Caco-2 (cell line): ENCODE results near the gene TMEM63C. TPM values are rescaled to one million over a fixed set of nuclear protein-coding genes. Genes with fewer than 3 reads are reported as not detected.

Experiments
- BruUV-seq: library from RNA; stranded (reverse); fragments of 400-500 nt; replicated peaks from 2 replicates; lab custom pipeline; 2021; lab: Mats Ljungman, UMichigan
- CTCF ChIA-PET: fragments of 300-600 bp; sonication (Branson Sonifier 250); formaldehyde crosslinking; loops from one replicate; lab custom pipeline; 2022; ENCODE audit warnings: antibody characterized with exemption; lab: Charles Lee
- POLR2A ChIA-PET: fragments of 300-600 bp; sonication (Branson Sonifier 250); formaldehyde crosslinking; loops from one replicate; lab custom pipeline; 2022; ENCODE audit warnings: antibody characterized with exemption; lab: Charles Lee
- DNase-seq, 2 experiments: peaks; one replicate each; pipeline versions ENCODE4 v3.0.0 to v3.0.0-alpha.2; 2020 to 2022
- H3K27me3 ChIP-seq: replicated peaks from 2 replicates; pipeline ENCODE4 v1.6.0; 2011; ENCODE audit warnings: low read length; ENCODE audit not compliant: control insufficient read depth, insufficient read depth
- H3K36me3 ChIP-seq: 2 replicates; pipeline ENCODE4 v1.5.1; 2011; ENCODE audit warnings: low read length; ENCODE audit not compliant: control insufficient read depth, insufficient read depth
- H3K4me1 ChIP-seq: fragments of 250-450 bp; sonication (Bioruptor Pico); 2 replicates; pipeline ENCODE4 v1.5.1; 2020; ENCODE audit warnings: mild to moderate bottlenecking
- H3K4me3 ChIP-seq: 2 replicates; pipeline ENCODE4 v1.5.1; 2011; ENCODE audit warnings: low read depth, mild to moderate bottlenecking, control low read depth, low read length
- H3K9me3 ChIP-seq: fragments of 250-450 bp; sonication (Bioruptor Pico); 2 replicates; pipeline ENCODE4 v1.5.1; 2020; ENCODE audit warnings: mild to moderate bottlenecking, moderate library complexity
- H3K27ac Mint-ChIP-seq: one replicate; pipeline ENCODE4 v1.8.0; 2022; ENCODE audit warnings: mixed read lengths; ENCODE audit not compliant: unreplicated experiment
- H3K27me3 Mint-ChIP-seq: one replicate; pipeline ENCODE4 v1.8.0; 2022; ENCODE audit warnings: mixed read lengths; ENCODE audit not compliant: insufficient read depth, unreplicated experiment
- H3K36me3 Mint-ChIP-seq: one replicate; pipeline ENCODE4 v1.8.0; 2022; ENCODE audit warnings: mild to moderate bottlenecking, mixed read lengths; ENCODE audit not compliant: insufficient read depth, unreplicated experiment
- H3K4me1 Mint-ChIP-seq: one replicate; pipeline ENCODE4 v1.8.0; 2022; ENCODE audit warnings: low read depth, mixed read lengths; ENCODE audit not compliant: unreplicated experiment
- H3K4me3 Mint-ChIP-seq: one replicate; pipeline ENCODE4 v1.8.0; 2022; ENCODE audit warnings: mild to moderate bottlenecking, moderate library complexity, mixed read lengths; ENCODE audit not compliant: unreplicated experiment
- H3K9me3 Mint-ChIP-seq: one replicate; pipeline ENCODE4 v1.8.0; 2022; ENCODE audit warnings: mixed read lengths; ENCODE audit not compliant: unreplicated experiment
- intact Hi-C: fragments of 100-400 bp; cut with micrococcal nuclease; formaldehyde crosslinking; loops from one replicate; pipeline ENCODE4 v1.10.0; 2022; ENCODE audit not compliant: unreplicated experiment
- total RNA-seq: library from RNA; stranded (reverse); gene quantifications from 2 replicates; pipeline ENCODE4 v1.2.3, GENCODE V29; 2022
- TF ChIP-seq, protein P1 (sequence below), 2 experiments: fragments of 200-600 bp in 1 of 2; IDR thresholded peaks; 1 replicate in 1 of 2; 2 replicates in 1 of 2; pipeline versions ENCODE4 v1.5.1 to v1.8.0; 2011 to 2022; ENCODE audit warnings: antibody characterized with exemption in 1 of 2, control low read depth in 1 of 2, inconsistent platforms in 1 of 2, low read depth in 1 of 2, low read length in 1 of 2, mild to moderate bottlenecking in 1 of 2, moderate library complexity in 1 of 2; ENCODE audit not compliant: insufficient read depth in 1 of 2, severe bottlenecking in 1 of 2, unreplicated experiment in 1 of 2

The TMEM63C gene
- total RNA-seq, 1 experiment from 2014 or later = 1.3 TPM

DNA sequence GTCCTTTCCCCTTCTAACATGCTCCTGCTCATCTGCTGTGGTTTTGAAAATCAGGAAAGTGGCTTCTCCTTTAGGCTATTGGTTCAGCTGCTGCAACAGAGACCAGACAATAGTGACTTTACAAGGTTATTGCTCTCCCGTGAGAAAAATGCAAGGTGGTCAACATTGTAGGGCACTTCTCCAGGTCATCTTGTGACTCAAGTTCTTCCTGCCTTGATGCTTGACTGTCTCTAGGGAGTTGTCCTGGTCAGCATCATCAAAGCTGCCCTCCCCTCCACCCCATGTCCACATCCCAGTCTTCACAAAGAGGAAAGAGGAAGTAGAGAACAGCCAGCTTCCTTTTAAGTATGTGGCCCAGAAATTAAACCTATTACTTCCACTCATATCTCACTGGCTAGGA is 3.9 kb upstream of the TMEM63C start:
- Histone ChIP-seq H3K9me3 (no peaks in the 10 kb centered on the region), H3K36me3 (no peaks in the 10 kb centered on the region), H3K4me3 (no peak overlapping the region), H3K4me1 (peaks cover 8% of the 10 kb centered on the region; the same call in 1 of the 2 replicates), H3K27me3 (no peaks in the 10 kb centered on the region; the same call in 1 of the 2 replicates)
- Mint-ChIP-seq H3K9me3 (no peaks in the 10 kb centered on the region), H3K4me1 (no peaks in the 10 kb centered on the region), H3K27ac (no peak overlapping the region), H3K36me3 (no peaks in the 10 kb centered on the region), H3K27me3 (peaks cover 5% of the 10 kb centered on the region), H3K4me3 (no peak overlapping the region)
- intact Hi-C loops = no loop called here
- DNase-seq = no peak
- ChIA-PET POLR2A (no interaction called here), CTCF (no interaction called here)
- no TSS peak for BruUV-seq
- TF ChIP-seq, protein P1, sequence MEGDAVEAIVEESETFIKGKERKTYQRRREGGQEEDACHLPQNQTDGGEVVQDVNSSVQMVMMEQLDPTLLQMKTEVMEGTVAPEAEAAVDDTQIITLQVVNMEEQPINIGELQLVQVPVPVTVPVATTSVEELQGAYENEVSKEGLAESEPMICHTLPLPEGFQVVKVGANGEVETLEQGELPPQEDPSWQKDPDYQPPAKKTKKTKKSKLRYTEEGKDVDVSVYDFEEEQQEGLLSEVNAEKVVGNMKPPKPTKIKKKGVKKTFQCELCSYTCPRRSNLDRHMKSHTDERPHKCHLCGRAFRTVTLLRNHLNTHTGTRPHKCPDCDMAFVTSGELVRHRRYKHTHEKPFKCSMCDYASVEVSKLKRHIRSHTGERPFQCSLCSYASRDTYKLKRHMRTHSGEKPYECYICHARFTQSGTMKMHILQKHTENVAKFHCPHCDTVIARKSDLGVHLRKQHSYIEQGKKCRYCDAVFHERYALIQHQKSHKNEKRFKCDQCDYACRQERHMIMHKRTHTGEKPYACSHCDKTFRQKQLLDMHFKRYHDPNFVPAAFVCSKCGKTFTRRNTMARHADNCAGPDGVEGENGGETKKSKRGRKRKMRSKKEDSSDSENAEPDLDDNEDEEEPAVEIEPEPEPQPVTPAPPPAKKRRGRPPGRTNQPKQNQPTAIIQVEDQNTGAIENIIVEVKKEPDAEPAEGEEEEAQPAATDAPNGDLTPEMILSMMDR (IDR thresholded peaks at IDR 0.05; ENCODE audit: insufficient read depth in 1 of 2, low read depth in 1 of 2, low read length in 1 of 2, severe bottlenecking in 1 of 2, unreplicated experiment in 1 of 2) = no peak

DNA sequence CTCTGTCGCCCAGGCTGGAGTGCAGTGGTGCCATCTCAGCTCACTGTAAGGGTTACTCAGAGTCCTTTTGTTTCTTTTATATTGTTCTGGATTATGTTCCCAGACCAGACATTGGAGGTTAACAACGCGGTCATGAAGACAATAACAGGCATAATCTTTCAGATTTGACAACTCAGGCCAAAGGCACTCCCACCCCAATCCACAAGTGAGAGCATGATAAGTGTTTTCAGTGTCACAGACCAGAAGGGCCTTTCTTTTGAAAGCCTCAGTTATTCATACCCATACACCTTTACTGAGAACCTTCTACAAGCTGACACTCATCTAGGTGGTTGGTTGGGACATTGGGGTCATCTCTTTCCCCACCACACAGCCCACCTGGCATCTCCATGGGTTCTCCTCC is 2.9 kb upstream of the TMEM63C start:
- no peaks in the 10 kb centered on the region; the same call in 1 of the 2 replicates for H3K27me3 ChIP-seq
- Mint-ChIP-seq H3K27me3 (peaks cover 5% of the 10 kb centered on the region), H3K36me3 (no peaks in the 10 kb centered on the region), H3K9me3 (no peaks in the 10 kb centered on the region), H3K4me1 (no peaks in the 10 kb centered on the region), H3K4me3 (no peak overlapping the region), H3K27ac (no peak overlapping the region)
- BruUV-seq = no TSS peak
- TF ChIP-seq, protein P1 (IDR thresholded peaks at IDR 0.05; ENCODE audit: insufficient read depth in 1 of 2, low read depth in 1 of 2, low read length in 1 of 2, severe bottlenecking in 1 of 2, unreplicated experiment in 1 of 2) = no peak
- peaks cover 9% of the 10 kb centered on the region for H3K4me1 ChIP-seq
- H3K36me3 ChIP-seq = no peaks in the 10 kb centered on the region
- no peaks in the 10 kb centered on the region for H3K9me3 ChIP-seq
- CTCF ChIA-PET = no interaction called here
- intact Hi-C loops = no loop called here
- no peak for DNase-seq
- no peak overlapping the region for H3K4me3 ChIP-seq
- POLR2A ChIA-PET = no interaction called here

- H3K4me3 Mint-ChIP-seq = peak overlapping the region; percentile 76
- H3K9me3 ChIP-seq = no peaks in the 10 kb centered on the region
- TF ChIP-seq, protein P1 (IDR thresholded peaks at IDR 0.05; ENCODE audit: insufficient read depth in 1 of 2, low read depth in 1 of 2, low read length in 1 of 2, severe bottlenecking in 1 of 2, unreplicated experiment in 1 of 2) = no peak
- H3K36me3 ChIP-seq = no peaks in the 10 kb centered on the region
- H3K4me1 ChIP-seq = peaks cover 28% of the 10 kb centered on the region
- H3K4me1 Mint-ChIP-seq = peaks cover 11% of the 10 kb centered on the region
- H3K36me3 Mint-ChIP-seq = no peaks in the 10 kb centered on the region
- no peak for DNase-seq
- intact Hi-C loops = no loop called here
- no peak overlapping the region for H3K27ac Mint-ChIP-seq
- POLR2A ChIA-PET = interaction anchor here (1.0 kb wide), 2 partner anchors 31 to 82 kb away, joined by 4 to 12 read pairs; partner anchors contain the start of gene CIPC
- peak overlapping the region; percentile 55 for H3K4me3 ChIP-seq
- BruUV-seq = no TSS peak
- no peaks in the 10 kb centered on the region for H3K27me3 ChIP-seq
- no peaks in the 10 kb centered on the region for H3K9me3 Mint-ChIP-seq
- CTCF ChIA-PET = interaction anchor here (0.7 to 1.7 kb wide), 4 partner anchors 30 to 196 kb away, joined by 3 to 6 read pairs (median 4); partner anchors contain the start of genes GSTZ1, SAMD15 and TMED8
- peaks cover 5% of the 10 kb centered on the region for H3K27me3 Mint-ChIP-seq
These were observed 634 bp upstream of the TMEM63C start for GRCh38 chr14:77180726-77181602.
